HG03571 (cell line): ENCODE results near the gene DSC1.
"Not testable (repeated sequence)": the region's sequence is repeated elsewhere in the genome, so short reads cannot be mapped to it uniquely, and the experiment has no call there.

Experiments used
- ATAC-seq: cut with Tn5 transposase; IDR thresholded peaks from one replicate; pipeline ENCODE4 v1.9.1; 2021; ENCODE audit not compliant: unreplicated experiment

The DSC1 gene

DNA sequence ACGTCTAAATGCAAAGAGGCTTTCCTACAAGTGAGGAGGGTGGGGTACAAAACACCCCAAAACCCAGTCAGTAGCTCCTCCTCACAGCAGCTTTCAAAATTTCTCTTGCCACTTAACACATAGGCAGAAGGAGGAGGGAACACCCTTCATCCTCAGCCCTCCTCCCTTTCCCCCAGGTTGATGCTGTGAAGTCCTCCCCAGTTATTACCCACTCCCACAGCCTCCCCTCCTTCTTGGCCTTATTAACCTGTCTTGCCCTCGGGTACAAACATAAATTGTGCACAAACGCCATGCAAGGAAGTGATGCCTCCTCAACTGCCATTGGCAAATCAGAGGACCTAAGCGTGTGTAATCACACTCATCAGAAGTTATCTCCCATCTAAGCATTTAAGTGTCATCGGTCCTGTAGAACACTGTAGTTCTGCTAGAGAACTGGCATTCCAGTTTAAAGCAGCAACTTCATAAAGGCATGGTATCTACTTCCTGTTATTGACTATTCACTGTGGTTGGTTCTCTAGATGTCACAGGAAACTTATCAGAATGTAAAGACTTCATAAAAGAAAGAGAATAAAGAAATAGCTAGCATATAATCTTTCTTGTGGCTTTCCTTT lies at the start of gene DSC1:
Gene DSC1 (minus strand): TSS at position 32 of the 611 bp plus-strand sequence. CDS start 262 bp downstream, outside the sequence.
- ATAC-seq = no peak

DNA sequence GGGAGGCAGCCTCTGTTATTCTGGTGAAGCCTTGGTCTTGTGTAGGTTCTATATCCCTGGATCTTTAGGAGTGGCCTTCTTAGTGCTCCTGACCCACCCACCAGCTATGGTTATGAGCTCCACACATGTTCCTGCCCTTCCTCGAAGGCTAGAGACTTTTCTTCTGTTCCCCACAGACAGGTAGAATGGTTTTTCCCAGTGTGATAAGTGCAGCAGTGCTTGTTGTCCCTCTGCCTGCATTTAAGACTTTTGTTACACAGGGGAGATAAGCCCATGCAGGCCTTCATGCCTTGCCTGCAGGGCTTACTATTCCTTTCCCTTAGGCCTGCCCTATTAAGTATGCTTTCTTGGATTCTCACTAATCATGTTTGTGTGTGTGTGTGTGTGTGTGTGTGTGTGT lies 48.4 kb upstream of the DSC1 start:
- no peak for ATAC-seq

GRCh38 chr18:31209041-31209440 lies 46.4 kb upstream of the DSC1 start:
- ATAC-seq = no peak

GRCh38 chr18:31207391-31207790 lies 44.7 kb upstream of the DSC1 start:
- no peak for ATAC-seq

DNA sequence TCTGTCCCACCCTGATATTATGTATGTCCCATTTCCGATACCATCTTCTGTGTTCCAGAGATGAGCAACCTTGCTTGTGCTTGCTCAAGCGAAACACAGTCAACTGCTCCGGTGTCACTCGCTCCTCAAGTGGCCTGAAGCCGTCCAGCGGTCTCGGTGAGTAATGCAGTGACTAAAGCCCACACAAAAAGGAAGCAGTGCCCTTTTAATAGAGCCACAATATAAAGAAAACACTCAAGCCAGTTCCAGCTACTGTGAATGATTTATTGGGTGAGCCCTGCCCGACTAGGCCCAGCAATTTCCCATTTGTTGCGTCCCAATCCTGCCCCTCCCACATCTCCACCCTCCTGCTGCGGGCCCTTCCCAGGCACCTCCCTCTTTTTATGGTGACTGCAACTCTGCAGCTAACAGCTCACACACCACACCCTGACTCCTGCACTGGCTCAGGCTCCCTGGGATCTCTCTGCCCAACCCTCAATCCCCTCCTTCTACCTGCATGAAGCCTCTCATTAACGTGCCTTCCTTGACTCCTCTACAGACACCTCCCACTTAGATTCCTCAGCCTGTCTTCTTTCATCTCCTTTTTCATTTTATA lies 44.2 kb upstream of the DSC1 start:
- ATAC-seq = peak; percentile 92

- no peak for ATAC-seq
Measured at GRCh38 chr18:31206071-31206470, 43.4 kb upstream of the DSC1 start.

DNA sequence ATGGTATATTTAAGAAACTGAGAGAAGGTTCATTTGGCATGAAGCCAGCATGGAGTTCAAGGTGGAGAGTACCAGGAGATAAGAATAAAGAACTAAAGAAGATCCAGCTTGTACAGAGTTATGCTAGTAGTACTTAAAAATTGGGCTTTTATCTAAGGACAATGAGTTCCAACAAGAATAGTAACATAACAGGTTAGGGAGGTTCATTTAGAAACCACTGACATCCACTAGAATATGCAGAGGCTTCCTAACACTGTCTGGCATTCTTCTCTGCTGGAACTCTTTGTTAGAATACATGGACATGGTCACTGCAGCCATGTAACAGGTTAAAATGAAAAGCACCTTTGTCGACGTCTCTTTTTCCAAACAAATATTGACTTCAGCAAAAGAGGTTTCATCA lies 42.6 kb upstream of the DSC1 start:
- no peak for ATAC-seq

DNA sequence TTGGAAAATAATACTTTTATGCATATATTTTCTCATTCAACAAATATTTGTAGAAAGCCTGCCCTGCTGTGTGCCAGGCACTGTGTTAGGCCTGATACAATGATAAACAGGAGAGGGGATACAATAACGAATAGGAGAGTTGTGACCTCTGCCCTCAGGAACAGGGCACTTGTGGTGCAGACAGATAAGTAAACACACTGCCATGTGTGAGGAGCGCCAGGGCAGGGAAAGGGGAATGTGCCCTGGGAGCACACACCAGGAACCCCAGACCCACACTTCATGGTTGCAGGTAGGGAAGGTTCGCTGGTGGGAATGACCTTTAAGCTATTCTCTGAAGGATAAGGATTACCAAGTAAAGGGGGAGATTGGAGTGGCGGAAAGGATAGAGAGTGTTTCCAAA lies 42.2 kb upstream of the DSC1 start:
- no peak for ATAC-seq

DNA sequence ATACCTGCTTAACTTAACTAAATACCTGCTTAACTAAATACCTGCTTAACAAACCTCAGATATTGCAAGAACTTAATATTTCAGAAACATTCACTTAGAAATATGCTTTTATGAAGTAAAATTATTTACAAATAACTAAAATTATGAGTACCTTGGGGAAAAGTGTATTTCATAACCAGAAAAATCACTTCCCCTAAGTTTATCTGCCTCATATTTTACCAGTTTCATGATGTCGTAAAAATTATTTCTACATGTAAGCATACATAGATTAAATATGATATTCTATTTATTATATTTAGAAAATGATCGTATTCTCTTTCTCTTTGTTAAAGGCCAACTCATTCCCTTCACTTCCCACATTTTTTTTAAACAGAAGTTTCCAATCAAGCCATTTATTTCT lies 41.5 kb upstream of the DSC1 start:
- no peak for ATAC-seq

DNA sequence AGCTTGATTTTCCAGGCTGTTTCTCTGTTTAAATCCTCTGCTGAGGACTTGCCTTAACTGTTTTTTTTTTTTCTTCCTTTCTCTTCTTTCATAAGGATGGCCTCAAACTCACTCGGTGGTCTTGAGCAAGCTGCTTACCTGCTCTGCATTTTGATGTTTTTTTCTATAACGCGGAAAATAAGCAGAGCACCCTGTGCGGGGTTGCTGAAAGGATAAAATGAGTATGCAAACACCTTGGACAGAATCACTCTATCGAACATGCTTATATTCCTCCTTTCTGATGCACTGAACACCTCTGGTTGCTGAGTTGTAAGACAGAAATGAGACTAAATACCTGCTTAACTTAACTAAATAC lies 41.1 kb upstream of the DSC1 start:
- ATAC-seq = no peak

- ATAC-seq = no peak
Measured at GRCh38 chr18:31203096-31203793, 40.6 kb upstream of the DSC1 start.

GRCh38 chr18:31199190-31199769 lies 36.6 kb upstream of the DSC1 start:
- no peak for ATAC-seq

DNA sequence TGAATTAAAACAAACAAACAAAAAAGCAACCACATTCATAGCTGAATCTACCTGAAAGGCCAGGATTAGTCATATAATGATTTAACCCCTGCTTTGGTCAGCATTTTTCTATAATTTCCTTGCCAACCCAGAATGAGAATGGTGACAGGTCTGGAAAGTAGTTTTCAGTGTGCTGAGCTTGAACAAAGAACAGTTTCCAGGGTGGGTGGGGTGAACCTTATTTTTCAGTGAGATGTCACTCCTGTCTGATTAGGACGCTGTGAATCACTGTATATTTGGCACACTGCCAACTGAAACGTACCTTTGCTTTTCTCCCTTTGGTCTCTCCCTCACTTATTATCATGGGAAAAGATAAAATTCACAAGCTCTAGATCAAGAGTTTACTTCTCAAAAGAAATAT lies 35.0 kb upstream of the DSC1 start:
- ATAC-seq = no peak

GRCh38 chr18:31195063-31195462 lies 32.4 kb upstream of the DSC1 start:
- ATAC-seq = no peak

DNA sequence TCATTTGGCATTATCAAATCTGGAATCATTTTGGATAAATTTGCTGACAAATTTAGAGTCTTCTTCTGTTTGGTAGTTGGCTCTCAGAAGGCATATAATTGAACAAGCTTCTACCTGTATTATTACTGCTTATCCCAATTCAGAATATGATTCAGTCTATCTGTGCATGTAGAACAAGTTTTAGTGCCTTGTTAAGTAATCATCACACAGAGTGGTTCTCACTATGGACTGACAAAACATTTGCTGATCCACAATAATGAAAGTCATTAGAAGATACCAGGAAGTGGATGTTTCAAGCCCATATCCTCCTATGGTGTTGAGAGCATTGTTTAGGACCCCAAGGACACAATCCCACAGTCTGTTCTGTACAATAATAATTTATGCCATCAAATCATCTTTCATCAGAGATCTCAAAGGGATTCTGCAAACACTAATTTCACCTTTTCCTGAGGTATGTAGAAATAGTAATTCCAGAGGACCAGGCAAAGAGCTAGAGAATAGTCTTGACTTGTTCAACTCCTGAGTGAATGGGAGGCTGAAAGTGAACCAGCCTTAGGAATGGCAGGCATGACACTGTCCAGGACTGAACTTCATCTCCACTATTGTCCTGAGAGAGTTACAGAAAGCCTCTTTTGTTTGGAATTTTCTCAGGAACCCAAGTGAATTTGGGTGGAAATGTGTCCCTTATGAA lies 29.6 kb upstream of the DSC1 start:
- no peak for ATAC-seq

DNA sequence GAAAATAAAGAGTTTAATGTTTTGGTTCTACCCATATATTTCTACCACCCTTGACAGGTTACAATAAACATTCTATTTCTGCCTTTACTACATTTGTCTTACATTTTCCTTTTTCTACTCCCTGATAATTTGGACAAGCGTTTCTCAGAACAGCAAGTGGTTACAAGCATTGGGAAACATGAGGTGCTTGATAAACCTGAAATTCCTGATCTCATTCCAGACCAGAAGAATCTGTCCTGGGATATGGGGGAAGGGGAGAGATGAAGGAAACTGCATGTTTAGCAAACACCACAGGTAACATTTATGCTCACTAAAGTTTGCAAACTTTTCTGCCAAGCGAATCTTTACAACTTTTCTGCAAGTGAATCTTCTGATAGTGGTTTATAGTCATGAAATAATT lies 28.3 kb upstream of the DSC1 start:
- no peak for ATAC-seq

DNA sequence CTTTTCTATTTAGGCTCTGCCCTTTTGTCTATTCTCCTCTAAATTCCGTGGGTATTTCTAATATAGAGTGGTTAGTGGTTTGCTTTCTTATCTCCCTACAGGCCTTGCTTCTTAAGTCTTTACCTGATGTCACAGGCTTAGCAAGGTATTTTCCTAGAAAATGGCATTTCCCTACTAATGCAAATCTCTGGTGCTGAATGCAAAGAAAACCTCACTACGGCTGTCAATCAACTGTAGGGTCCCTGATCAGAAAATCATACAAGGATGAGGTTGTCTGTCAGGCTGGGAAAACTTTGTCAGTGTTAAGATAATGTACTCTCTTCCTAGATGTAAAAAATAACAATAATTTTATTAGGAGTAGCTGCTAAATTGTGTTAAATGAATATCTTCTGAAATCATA lies 27.1 kb upstream of the DSC1 start:
- ATAC-seq = no peak

DNA sequence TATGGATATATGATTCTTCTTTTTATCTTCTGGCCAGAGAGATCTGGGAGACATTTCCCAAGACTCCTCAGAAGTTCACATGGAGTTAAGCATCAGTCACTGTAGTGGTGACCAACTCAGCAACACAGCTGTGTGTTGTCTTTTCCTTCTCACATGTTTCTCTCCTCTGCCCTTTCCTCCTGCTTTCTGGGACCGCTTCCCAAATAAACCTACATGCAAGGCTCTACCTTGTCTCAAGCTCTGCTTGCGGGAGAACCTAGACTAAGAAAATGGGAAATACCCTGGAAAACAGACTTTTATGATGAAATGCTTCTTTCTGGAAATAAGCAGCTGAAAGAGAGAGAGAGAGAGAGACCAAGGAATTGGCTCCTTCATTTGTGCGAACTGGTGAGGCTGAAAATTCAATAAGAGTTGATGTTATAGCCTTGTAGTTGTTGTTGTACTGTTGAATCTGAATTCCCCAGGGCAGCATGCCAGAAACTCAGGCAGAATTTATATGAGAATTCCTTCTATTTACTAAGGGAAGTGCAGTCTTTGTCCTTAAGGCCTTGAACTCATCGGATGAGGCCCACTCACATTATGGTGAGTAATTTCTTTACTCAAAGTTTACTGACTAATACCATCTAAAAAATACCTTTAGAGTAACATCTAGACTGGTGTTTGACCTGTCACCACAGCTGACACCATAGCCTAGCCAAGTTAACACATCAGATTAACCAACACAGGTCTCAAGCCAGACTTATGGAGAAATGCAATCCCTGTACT lies 22.7 kb upstream of the DSC1 start:
- ATAC-seq = no peak

GRCh38 chr18:31183302-31183701 lies 20.6 kb upstream of the DSC1 start:
- no peak for ATAC-seq

GRCh38 chr18:31177369-31177768 lies 14.7 kb upstream of the DSC1 start:
- ATAC-seq = not testable (repeated sequence)

DNA sequence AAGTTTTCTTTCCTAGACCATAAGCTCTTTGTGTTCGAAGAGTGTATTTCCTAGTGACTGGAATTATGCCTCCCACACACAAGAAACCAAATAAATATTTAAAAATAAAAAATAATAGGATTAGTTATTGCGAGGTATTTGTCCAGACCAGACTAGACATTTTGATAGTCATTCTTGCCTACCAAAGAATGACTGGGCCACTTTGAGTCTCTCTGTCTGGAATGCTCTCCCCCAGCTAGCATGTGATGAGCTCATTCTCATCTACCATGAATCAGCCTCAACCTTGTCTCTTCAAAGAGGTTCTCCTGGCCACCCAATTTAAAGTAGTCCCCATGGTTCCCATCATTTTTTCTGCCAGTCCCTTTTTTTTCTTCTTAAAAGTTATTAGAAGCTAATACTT lies 13.9 kb upstream of the DSC1 start:
- ATAC-seq = no peak
